ENCODE data around the gene EPS8L3. TPM values are rescaled to one million over a fixed set of nuclear protein-coding genes. Genes with fewer than 3 reads are reported as not detected.

Gene EPS8L3
- total RNA-seq, 2 donors from 2014 or later = not detected

- peak; percentile 54 for DNase-seq (ENCODE audit: low spot score)
- intact Hi-C loops (cut with DNase I) = loop anchor here in 1 of 2 donors (5.0 kb wide), 1 partner anchor 547 kb away; no protein-coding TSS in a partner anchor
These were observed 21.0 kb upstream of the EPS8L3 start for GRCh38 chr1:109784551-109785252.

GRCh38 chr1:109783436-109783835 is 19.7 kb upstream of the EPS8L3 start:
- DNase-seq (ENCODE audit: low spot score) = peak; percentile 79
- intact Hi-C loops (cut with DNase I) = no loop called here

- peak; percentile 19 for DNase-seq (ENCODE audit: low spot score)
- intact Hi-C loops (cut with DNase I) = no loop called here
These were observed 19.2 kb upstream of the EPS8L3 start for GRCh38 chr1:109782927-109783326.

- peak; percentile 75 for DNase-seq (ENCODE audit: low spot score)
- intact Hi-C loops (cut with DNase I) = no loop called here
These were observed 18.8 kb upstream of the EPS8L3 start for GRCh38 chr1:109782514-109782913.

- DNase-seq (ENCODE audit: low spot score) = no peak
These were observed 18.1 kb upstream of the EPS8L3 start for GRCh38 chr1:109781806-109782205.

GRCh38 chr1:109780982-109781381 is 17.3 kb upstream of the EPS8L3 start:
- DNase-seq (ENCODE audit: low spot score) = no peak
- intact Hi-C loops (cut with DNase I) = no loop called here

More at GRCh38 chr1:109781806-109782205, 18.1 kb upstream of the EPS8L3 start:
- intact Hi-C loops (cut with DNase I) = no loop called here

GRCh38 chr1:109777980-109778625 is 14.4 kb upstream of the EPS8L3 start:
- intact Hi-C loops (cut with DNase I) = loop anchor here in 1 of 2 donors (2.0 to 10.0 kb wide), 2 partner anchors 207 to 233 kb away; partner anchors contain the start of genes AHCYL1 and GNAI3
- DNase-seq (ENCODE audit: low spot score) = peak; percentile 69

- intact Hi-C loops (cut with DNase I) = loop anchor here in 1 of 2 donors (2.0 to 10.0 kb wide), 2 partner anchors 207 to 233 kb away; partner anchors contain the start of genes AHCYL1 and GNAI3
- DNase-seq (ENCODE audit: low spot score) = peak; percentile 50
These were observed 13.7 kb upstream of the EPS8L3 start for GRCh38 chr1:109777436-109777835.

- intact Hi-C loops (cut with DNase I) = loop anchor here in 1 of 2 donors (2.0 to 10.0 kb wide), 2 partner anchors 208 to 232 kb away; partner anchors contain the start of genes AHCYL1 and GNAI3
- DNase-seq (ENCODE audit: low spot score) = peak; percentile 94
These were observed 13.2 kb upstream of the EPS8L3 start for GRCh38 chr1:109776911-109777310.

GRCh38 chr1:109776206-109776835 is 12.6 kb upstream of the EPS8L3 start:
- intact Hi-C loops (cut with DNase I) = loop anchor here in 1 of 2 donors (2.0 to 10.0 kb wide), 2 partner anchors 208 to 232 kb away; partner anchors contain the start of genes AHCYL1 and GNAI3
- peak; percentile 57 for DNase-seq (ENCODE audit: low spot score)

- DNase-seq (ENCODE audit: low spot score) = no peak
These were observed 11.7 kb upstream of the EPS8L3 start for GRCh38 chr1:109775398-109775797.

GRCh38 chr1:109773900-109774485 is 10.3 kb upstream of the EPS8L3 start:
- peak; percentile 77 for DNase-seq (ENCODE audit: low spot score)
- intact Hi-C loops (cut with DNase I) = loop anchor here (2.0 to 10.0 kb wide), 4 partner anchors 133 to 229 kb away; partner anchors contain the start of gene GNAI3 (in 1 of the 2)

More at GRCh38 chr1:109775398-109775797, 11.7 kb upstream of the EPS8L3 start:
- intact Hi-C loops (cut with DNase I) = loop anchor here (2.0 to 10.0 kb wide), 3 partner anchors 135 to 231 kb away; partner anchors contain the start of gene GNAI3 (in 1 of the 2)

GRCh38 chr1:109773203-109773899 is 9.6 kb upstream of the EPS8L3 start:
- peak; percentile 92 for DNase-seq (ENCODE audit: low spot score)
- intact Hi-C loops (cut with DNase I) = loop anchor here (5.0 to 10.0 kb wide), 2 partner anchors 136 to 229 kb away; partner anchors contain the start of gene GNAI3 (in 1 of the 2)

GRCh38 chr1:109772658-109773202 is 9.0 kb upstream of the EPS8L3 start:
- intact Hi-C loops (cut with DNase I) = loop anchor here (5.0 to 10.0 kb wide), 2 partner anchors 135 to 228 kb away; partner anchors contain the start of gene GNAI3 (in 1 of the 2)
- DNase-seq (ENCODE audit: low spot score) = peak; percentile 58

GRCh38 chr1:109771712-109772657 is 8.3 kb upstream of the EPS8L3 start:
- peak; percentile 58 for DNase-seq (ENCODE audit: low spot score)

GRCh38 chr1:109770331-109771095 is 6.8 kb upstream of the EPS8L3 start:
- DNase-seq (ENCODE audit: low spot score) = peak; percentile 76
- intact Hi-C loops (cut with DNase I) = loop anchor here (5.0 to 10.0 kb wide), 2 partner anchors 133 to 226 kb away; partner anchors contain the start of gene GNAI3 (in 1 of the 2)

More at GRCh38 chr1:109771712-109772657, 8.3 kb upstream of the EPS8L3 start:
- intact Hi-C loops (cut with DNase I) = loop anchor here (5.0 to 10.0 kb wide), 2 partner anchors 135 to 227 kb away; partner anchors contain the start of gene GNAI3 (in 1 of the 2)

Measured in posterior vena cava (tissue), 2 donors.